ENCODE results near the gene MAPK10.

The MAPK10 gene

DNA sequence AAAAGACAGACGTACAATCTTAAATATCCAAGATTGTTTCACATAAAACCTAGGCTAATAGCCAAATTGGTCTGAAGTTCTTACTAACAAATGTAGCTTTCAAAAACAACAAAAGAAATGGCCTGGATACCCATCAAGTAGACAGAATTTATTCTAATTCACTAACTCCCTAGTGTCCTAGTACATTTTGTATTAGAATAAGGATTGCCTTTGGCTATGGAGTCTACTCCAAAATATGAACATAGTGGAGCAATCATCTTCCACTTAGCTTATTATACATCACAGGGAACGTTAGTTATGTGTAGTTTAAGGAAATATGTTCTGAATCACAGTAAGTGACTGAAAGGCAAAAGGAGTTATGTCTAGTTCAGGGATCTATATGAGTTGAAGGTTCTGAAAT is 81.7 kb downstream of the MAPK10 start:
- no peak for DNase-seq (ENCODE audit: low read depth)

DNA sequence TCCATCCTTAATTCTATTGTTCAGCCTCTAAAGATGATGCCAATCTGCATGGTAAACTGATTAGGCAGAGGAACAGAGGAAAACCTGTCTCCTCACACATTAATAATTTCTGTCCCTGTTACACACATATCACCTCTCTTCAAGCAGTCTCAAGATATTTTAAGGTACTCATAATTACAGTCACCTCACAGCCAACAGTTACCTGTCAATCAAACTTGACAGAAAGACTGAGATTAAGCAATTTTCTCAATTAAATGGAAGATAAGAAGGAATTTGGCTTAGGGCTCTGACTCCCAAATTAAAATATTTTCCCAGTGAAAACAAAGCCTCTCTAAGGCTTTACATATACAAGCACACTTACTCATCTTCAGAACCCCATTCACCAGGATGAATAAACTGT is 85.2 kb downstream of the MAPK10 start:
- no peak for DNase-seq (ENCODE audit: low read depth)

DNA sequence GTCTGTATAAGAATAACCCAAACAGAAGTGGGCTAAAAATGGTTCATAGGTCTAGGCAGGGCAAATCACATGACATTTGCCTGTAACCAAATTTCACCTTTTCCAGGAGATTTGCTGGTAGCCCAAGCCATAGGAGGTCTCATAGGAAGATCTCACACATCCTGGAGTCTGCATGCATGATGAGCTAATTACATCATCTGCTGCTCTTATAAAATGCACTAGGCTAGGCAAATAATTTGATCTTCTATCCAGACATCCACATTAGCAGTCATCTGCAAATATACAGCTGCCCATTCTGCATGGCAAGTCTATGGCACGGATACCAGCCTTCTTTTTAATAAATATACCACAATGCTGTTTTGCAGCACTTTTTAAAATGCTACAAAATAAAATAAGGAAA is 87.2 kb downstream of the MAPK10 start:
- no peak for DNase-seq (ENCODE audit: low read depth)

DNA sequence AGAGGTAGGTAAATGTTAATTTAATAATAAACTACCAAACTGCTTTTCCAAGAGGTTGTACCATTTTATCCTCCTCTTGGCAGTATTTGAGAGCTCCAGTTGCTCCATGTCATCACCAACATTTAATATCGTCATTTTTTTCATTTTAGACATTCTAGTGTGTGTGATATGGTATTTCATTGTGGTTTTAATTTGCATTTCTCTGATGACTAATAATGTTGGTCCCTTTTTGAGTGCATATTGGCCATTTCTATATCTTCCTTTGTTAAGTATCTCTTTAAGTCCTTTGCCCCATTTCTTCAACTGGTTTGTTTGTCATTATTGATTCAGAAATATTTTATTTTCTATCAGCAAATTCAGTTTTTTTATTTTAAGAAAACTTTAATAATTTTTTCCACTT is 88.8 kb downstream of the MAPK10 start:
- DNase-seq (ENCODE audit: low read depth) = no peak

DNA sequence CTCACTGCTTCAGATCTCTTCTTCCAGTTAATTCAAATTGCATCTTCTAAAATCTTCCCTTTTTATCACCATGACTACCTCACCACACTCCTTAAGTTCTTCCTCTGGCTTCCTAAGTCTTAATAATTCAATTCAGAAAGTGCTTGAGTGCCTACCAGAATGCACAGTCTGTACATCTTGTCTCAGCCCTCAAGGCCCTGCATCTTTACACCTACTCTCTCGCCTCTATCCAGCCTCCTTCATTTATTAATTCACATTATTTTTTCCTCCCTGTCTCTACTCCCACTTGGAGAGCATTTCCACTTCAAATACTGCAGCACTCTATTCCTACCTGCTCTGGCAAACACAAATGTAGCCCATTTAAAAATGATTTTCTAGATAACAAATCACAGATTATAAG is 90.5 kb downstream of the MAPK10 start:
- DNase-seq (ENCODE audit: low read depth) = no peak

DNA sequence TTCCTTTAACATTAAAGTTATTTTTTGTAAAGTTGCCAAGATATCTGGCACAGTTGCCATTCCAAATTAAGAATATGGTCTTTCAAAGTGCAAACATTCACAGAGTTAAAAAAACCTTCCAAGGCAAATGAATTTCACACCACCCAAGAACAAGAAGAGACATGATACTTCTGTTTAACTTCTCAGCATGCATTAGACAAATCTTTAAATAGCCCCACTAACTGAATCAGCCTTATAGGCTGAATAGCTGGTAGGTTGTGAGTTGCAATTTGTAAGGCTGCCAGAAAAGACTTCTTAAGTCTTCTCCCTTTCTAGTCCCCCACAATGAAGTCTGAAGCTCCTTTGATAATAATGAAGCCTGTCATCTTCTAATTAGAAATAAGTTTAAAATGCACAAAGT is 95.6 kb downstream of the MAPK10 start:
- no peak for DNase-seq (ENCODE audit: low read depth)

DNA sequence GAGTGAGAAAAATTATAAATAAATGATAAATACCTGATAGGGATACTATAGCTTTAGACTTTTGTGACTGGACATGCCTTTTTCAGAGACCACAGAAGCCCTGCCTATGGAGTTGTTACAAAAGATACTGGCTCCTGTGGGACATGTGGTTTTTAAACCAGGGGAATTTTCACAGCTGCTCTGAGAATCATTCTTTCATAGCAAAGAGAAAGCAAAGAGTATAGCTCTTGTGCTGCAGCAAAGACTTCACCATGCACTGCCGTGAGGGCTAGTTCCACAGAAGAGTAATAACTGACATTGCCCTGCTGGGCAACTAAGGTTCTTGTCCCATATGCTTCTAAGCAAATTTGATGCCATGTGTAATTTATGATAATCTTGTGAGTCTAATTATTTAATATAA is 98.2 kb downstream of the MAPK10 start:
- DNase-seq (ENCODE audit: low read depth) = no peak

DNA sequence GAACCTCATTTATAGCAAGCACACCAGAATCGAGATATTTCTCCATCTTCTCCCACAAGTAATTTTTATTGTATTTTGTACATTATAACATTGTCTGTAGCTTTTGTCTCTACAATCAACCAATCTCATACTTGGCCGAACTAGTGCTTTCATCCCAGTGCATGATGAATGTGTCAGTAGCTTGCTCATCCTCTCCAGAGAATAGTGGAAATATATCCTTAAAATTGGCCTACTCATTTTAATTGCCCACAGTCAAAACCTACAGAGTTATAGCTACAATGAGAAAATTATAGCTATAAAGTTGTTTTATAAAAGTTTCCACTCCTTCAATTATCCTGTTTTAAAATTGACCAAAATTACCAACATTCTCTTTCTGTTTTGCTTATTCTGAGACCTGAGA is 103.8 kb downstream of the MAPK10 start:
- DNase-seq (ENCODE audit: low read depth) = no peak

DNA sequence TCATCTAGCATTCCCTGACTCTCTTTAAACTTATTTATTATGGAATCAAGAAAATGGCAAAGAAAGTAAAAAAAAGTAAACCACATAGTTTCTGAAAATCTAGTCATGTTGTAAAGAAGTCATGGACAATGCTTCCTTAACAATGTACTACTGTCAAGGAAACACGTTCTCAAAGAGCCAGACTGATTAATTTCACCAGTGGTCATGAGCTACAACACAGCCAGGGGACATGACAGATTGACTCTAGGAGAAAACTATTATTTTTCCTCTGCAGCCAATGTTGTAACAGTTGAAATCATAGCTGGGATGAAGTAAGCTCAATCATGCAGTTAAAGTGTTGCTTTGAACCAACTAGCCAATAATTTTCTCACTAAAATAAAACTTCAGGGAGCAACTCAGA is 109.2 kb downstream of the MAPK10 start:
- no peak for DNase-seq (ENCODE audit: low read depth)

DNA sequence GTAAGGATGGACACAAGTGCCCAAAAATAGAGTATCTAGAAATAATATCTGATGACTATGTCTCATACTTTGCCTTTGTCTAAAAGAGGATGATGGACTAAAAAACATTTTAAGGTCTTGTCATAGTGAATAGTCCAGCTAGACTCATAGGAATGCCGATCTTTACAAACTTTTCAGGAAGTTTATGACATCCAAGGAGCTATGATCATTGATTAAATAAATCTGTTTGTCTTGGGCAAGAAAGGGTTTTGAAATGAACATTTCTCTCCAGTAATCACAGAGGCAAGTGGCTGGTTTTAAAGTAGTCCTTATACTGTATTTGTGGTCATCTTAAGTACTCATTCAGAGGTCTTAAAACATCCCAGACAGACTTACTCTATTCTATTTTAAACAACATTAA is 109.8 kb downstream of the MAPK10 start:
- DNase-seq (ENCODE audit: low read depth) = no peak

DNA sequence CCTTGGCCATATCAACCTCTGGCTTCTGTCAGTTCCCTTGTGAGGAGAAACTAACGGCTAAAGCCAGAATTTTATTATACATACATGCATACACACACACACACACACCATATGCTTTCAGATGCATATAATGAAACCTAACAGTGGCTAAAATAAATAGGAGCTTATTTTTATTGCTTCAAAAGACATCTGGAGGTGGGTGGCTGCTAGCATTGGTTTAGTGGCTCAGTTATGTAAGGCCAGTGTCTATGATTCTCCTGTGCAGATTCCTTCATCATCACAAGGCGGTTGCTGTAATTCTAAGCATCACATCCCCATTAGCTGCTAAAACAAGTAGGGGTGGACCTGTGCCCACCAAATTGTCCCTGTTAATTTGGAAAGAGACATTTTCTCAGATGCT is 110.8 kb downstream of the MAPK10 start:
- DNase-seq (ENCODE audit: low read depth) = no peak

DNA sequence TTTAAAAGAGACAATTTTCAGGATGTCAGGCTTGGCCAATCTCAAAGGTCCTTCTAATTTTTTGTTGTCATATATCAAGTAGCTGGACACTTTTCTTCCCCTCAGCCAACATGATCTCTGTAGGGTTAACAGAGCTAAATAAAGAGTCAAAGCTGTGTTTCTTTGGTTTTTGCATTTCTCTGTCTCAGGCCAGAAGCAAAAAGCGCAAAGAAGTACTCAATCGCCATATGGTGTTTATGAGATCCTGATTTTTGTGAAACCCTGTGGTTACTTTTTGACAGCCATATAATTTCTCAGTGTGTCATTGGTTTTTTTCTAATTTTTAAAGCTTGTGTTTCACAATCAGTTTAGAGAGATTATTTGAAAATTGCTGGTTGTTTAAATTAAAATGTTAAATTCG is 111.9 kb downstream of the MAPK10 start:
- no peak for DNase-seq (ENCODE audit: low read depth)

DNA sequence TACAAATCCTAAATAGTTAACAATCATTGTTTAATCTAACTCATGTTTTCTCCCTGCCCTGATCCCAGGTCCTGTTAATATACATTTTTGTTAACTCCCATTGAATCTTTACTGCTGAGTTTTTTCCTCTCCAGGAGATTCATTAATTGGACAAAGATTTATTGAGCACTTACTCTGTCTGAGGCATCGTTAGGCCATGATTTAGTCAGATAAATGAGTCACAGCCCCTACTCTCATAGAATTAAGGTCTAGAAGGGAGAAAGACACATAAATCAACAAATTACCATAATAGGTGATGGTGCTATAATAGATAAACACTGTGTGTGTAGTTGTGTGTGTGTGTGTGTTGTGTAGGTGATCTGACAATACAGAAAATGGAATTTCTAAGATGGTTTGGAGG is 112.5 kb downstream of the MAPK10 start:
- no peak for DNase-seq (ENCODE audit: low read depth)

DNA sequence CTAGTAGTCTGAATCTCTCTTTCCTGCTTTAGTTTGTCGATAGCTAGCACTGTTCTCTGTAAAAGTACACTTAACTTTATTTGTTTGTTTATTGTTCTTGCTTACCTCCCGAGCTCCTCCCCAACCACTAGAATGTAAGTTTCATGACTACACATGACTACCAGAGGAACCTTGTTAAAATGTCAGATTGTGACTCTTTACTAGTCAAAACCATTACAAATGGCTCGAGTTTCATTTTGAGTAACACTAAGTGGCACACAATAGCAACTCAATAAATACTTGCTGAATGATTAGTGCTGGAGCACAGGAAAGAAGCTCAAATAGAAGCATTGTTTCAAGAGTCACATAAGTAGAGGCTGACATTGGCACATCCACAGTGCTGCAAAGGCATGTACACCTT is 116.1 kb downstream of the MAPK10 start:
- no peak for DNase-seq (ENCODE audit: low read depth)

DNA sequence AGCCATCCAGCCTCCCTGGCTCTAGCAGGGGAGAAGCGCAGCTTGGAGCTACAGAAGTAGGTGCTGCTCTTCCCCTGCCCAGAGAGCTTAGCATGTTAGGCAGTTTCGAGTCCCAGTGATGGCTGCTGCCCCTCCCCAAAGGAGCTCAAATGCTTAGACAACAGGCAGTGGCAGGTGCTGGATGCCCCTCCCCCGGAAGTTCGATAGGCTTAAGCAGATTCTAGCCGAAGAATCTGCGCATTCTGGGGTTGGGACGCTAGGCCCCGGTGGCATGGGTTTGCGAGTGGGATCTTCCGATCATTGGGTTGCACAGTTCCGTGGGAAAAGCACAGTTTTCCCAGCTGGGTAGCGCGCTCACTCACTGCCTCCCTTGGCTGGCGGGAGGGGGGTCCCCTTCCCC is 117.2 kb downstream of the MAPK10 start:
- no peak for DNase-seq (ENCODE audit: low read depth)

DNA sequence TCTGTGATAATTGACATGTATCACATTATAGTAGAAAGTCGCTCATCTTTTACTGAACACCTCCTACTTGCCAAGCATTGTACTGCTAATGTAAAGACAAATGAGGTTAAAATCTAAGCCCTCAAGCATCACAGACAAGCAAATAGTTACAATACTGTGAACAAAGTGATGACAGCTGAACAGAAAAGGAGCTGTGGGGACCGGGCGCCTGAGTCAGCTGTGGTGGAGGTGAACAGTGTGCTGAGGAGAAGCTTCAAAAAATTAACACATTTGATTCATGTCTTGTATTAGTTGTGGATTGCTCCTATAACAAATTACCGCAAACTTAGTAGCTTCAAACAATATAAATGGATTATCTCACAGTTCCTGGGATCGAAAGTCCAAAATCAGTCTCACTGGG is 124.3 kb downstream of the MAPK10 start:
- DNase-seq (ENCODE audit: low read depth) = no peak

DNA sequence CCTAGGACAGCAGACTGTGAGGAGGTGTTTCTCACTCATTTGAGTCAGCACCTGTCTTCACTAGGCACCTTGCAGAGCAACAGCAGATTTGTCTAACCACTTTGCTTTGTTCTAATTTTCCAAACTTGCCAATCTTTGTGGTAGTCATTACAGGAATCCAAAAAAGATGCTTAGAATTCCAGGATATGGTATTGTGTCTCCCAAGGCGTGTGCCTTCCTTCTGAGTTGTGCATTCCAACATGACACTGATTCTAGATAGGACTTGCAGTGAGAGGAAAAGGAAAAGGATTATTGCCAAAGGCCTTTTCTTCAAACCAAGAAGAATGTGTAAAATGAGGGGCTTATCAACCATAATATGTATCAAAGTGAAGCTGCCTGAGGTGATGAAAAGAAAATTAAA is 126.2 kb downstream of the MAPK10 start:
- DNase-seq (ENCODE audit: low read depth) = no peak

DNA sequence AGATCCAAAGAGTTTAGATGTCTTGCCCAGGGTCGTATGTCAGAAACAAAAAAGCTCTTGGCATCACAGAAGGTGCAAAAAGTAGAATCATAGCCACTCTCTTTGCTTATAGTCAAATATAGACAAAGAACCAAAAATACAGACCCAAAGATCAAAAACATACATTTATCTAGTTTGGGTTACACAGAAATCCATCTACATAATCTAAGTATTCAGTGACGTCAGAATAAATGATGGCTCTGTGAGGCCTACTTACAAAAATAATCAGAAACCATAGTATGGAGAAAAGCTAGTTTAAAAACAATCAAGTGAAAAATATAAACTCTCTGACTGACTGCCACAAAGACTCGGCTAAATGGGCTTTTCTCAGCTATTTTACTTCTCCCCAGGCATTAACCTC is 126.8 kb downstream of the MAPK10 start:
- DNase-seq (ENCODE audit: low read depth) = no peak

DNA sequence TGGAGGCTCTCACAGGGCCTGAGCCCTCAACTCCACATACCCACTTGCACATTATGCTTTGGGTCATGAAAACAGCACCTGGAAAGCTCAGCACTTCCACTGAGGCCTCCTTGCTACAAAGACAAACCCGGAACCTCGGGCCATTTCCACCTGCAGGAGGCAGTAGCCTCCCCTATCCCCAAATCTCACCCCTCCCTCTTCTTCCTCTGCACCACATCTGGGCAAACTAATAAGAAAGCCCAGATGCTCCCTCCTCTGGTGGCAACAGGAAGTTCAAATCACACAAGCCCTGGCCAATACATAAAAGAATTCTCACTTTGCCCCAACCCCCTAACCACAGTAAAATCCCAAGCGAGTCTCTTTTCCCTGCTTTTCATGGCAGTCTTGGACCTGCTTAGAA is 136.4 kb downstream of the MAPK10 start:
- DNase-seq (ENCODE audit: low read depth) = no peak

DNA sequence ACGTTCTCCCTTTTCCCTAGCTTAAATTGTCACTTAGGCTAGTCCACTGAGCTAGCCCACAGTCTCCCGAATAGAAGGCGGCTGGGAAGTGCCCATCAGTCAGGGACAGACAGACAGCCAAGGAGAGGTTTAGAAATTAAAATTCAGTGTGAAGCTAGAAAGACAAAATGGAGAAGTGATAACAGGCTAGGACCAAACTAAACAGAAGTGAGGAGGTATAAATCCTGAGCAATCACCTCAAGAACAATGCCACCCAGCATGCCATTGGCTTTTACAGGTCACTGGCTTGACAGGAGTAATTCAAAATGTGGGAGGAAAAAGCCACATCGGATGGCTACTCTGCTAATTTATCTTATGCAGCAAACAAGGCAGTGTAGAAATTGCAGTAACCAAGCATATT is 138.9 kb downstream of the MAPK10 start:
- no peak for DNase-seq (ENCODE audit: low read depth)

DNA sequence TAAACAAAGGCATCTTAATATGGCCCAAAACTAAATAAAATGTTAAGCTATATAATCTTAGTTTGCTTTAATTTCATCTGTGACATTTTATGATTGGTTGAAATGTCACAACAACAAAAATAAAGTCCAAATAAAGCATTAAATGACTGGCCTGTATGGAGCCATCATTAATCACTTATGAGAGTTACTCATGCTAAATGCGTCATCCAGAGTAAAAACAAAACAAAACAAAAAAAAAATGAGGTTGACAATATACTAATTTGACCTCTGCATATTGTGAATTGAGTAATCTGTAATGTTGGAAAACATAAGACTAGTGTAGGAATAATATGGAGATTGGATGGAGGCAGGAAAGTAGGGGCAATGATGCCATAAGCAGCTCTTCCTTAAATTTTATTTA is 139.7 kb downstream of the MAPK10 start:
- no peak for DNase-seq (ENCODE audit: low read depth)

DNA sequence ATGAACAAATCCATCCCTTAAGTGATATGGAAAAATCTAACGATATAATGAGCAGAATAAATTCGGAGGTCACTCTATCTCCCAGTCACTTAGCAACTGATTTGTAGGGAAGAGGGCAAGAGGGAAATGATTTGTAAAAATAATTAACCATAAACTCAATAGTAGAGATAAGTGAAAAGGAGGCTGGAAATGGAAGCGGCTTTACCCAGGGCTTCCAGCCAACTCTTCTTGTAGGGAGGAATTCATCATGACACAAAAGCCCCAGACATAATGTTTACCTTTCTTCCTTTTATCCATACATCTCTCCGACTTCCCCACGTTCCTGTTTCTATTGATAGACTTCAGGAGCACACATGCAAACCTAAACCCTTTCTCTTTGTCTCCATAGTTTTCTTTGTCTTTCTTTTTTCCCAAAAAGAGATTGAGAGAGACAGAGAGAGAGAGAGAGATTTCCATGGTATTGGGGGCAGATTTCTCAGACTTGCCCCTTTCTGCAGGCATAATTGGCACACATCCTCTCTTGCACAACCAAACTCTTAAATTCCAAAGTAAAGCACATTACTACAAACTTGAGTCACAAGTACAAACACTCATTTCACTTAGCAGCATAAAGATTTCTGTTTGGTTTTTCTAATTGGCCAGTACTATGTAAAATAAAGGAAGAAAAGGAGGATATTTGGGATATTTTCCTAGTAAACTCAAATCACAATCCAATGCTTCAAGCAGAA is 140.9 kb downstream of the MAPK10 start:
- no peak for DNase-seq (ENCODE audit: low read depth)

DNA sequence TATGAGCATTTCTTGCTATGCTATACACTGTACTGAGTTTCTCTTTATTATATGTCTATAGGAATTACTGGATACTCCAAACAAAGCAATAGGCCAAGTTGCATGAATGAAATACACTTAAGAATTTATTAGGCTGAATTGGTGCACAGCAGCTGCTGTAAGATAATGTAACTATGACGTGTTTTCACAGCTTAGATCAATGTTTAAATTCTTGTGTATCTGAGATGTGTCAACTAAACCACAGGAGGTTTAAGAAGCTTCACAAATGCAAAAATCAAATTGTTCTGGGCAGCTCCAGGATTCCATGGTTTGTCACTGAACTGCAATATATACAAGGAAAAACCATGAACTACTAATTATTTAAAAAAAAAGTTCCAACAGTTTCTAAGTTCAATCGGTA is 156.7 kb downstream of the MAPK10 start:
- no peak for DNase-seq (ENCODE audit: low read depth)

DNA sequence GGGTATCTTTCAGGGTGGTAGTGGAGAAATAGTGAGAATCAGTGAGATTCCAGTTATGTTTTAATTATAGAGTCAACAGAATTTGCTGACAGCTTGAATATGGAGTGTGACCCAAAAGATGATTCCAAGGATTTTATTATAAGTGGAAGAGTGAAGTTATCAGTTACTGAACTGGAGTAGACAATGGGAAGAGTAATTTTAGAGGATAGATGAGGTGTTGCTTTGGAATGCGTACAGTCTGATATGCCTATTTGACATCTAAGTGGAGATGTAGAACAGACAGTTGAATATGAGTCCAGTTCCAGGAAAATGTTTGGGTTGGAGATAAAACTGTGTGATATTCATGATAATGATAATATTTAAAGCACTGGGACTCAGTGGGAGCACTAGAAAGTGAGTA is 174.2 kb downstream of the MAPK10 start:
- DNase-seq (ENCODE audit: low read depth) = no peak

DNA sequence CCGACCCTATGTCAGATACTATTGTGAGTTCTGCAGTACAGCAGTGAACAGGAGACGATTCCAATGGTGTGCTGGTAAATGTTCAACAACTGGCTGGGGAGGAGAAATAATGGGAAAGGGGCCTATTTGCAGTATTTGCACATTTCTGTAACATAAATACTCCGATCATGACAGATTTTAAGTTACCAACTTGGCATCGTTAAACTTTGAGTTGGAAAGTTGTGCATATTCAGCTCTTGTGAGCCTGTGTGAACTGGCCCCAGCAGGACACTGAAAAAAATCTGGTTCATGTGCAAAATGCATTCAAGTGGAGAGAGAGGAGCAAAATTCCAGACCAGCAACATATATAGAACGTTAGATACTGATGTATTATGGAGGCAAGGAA is 175.0 kb downstream of the MAPK10 start:
- no peak for DNase-seq (ENCODE audit: low read depth)
